Stimulated activated CD4-positive, alpha-beta T cell treated with anti-CD3 and anti-CD28 coated beads, Interleukin-15, amount 100 ng/mL, for 24 hours (primary cell): Measurements from ENCODE around the gene APOBEC3H.

Experiments used
- DNase-seq: peaks from one replicate; pipeline ENCODE4 v3.0.0-alpha.2; 2020

APOBEC3H gene

GRCh38 chr22:39138357-39138997, 41.4 kb downstream of the APOBEC3H start:
- no peak for DNase-seq

GRCh38 chr22:39139933-39140332, 42.9 kb downstream of the APOBEC3H start:
- DNase-seq: no peak

GRCh38 chr22:39142088-39142680, 45.1 kb downstream of the APOBEC3H start:
- no peak for DNase-seq

DNA sequence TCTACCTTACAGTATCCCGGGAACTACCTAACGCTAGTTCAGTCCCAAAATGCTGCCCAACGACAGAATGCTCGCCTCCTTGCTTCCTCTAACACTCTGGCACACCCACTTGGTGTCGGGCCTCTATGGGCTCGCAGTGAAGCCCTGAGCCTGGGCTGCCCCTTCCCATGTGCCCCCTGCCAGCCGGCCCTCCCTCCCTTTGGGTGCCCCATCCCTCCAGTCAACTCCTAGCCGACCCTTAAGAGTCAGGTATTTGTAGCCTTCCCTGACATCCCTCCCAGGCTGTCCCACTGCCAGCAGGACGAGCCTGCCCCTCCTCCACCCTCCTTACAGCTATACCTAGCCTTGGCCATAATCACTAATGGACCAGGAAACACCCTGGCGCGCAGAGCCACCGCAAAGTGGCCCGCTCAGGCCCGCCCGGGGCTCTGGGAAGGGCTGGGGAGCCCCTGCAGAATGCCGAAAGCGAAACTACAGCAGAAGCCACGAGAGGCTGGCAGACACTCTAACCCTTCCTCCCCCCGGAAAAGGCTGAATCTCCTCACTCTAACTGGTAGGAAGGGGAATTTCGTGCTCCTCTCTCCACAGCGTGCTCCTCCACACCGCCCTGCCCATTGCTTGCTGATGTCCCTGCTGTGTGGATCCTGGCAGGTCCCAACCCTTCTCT, 47.2 kb downstream of the APOBEC3H start:
- peak; percentile 61 for DNase-seq

- no peak for DNase-seq
Measured at GRCh38 chr22:39146256-39147101, 49.4 kb downstream of the APOBEC3H start.

DNA sequence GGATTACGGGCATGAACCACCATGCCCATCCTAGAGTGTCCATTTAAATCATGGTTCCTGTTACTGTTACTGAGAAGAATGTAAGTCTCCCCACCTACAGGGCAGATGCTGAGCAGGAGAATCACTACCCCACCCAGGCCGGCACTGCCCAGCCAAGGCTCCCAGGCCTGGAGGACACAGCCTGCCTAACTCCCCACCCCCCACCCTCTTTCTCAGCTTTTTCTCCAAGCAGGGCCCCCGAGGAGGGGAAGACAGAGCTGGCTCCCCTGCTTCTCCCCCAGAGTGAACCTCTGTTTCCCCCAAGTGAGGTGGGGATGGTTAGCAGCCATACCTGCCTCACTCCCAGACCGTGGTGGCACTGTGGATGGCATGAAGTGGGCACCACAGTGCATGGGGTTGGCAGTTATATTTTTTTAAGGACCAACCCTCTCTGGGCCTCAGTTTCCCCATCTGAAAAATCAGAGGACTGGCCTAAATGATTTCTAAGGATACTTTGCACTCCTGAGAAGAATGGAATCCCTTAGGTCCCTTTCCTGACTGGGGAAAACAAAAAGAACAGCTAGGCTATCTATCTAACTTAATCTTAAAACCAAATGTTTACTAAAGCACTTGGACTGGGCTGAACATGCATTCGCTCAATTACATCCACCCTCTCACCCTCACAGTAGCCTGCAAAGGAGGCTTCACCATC, 50.4 kb downstream of the APOBEC3H start:
- no peak for DNase-seq

- no peak for DNase-seq
Measured at GRCh38 chr22:39148026-39148726, 51.1 kb downstream of the APOBEC3H start.

DNA sequence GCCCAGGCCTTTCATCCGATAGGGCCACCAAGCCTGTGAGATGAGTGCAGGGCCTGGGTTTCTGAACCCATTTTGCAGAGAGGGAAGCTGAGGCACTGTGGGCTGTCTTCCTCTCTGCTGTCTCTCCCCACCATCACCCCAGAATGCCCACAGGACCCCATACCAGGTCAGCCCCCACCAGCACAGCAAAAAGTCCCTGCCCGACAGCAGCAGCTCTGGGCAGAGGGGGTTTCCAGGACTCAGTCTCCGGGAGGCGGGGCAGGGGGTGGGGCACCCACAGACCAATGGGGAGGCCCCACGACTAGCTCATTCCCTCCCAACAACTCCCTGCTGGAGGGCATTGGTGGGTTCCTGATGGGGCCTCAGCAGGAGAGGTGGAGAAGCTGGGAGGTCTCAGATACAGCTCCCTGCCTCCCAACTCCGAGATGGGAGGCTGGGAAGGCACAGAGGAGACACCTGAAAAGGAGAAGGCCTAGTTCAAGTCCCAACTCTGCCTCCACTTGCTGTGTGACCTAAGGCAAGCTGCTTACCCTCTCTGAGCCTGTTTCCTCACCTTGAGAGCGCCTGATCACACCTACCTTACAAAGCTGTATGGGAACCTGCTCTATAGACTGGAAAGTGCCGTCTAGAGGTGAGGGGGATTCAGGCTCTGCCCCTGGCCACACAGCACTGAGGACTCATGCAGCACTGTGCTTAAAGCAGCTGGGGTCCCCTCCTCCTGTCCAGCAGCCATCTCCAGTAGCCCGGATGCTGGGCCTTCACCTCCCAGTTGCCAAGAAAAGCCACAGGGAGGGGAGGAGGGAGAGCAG, 51.9 kb downstream of the APOBEC3H start:
- DNase-seq: peak; percentile 73

DNA sequence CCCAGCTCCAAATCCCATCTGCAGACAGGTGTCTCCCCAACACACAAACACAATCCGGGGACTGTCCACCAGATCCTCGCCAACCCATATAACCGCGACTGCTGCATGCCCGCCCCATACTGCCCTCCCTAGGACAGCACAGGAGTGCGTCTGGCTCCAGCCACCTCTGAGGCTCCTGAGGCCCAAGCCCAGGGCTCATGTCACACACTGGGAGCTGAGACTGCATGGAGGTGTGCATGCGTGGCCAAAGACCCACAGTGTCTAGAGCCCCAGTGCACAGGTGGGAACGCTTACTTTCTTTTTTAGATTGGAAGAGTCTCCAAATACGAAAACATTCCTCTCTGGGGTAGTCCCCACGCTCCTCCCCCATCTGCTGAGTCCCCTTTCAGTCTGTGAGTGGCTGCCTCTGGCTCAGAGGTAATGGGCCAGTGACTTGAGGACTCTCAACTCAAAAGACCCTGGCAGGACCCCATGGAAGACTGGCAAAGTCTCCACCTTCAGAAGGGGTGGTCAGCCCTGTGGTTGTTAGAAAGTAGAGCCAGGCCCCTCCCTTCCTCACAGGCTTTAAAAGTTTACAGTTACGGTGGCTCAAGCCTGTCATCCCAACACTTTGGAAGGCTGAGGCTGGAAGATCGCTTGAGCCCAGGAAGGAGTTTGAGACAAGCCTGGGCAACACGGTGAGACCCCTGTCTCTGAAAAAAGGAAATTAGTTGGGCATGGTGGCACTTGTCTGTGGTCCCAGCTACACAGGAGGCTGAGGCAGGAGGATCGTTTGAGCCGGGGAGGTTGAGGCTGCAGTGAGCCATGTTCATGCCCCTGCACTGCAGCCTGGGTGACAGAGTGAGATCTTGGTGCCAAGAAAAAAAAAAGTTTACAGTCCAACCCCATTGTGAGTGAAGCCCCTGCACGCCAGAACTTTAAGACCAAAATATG, 53.1 kb downstream of the APOBEC3H start:
- no peak for DNase-seq

GRCh38 chr22:39150848-39151215, 53.8 kb downstream of the APOBEC3H start:
- no peak for DNase-seq

- DNase-seq: no peak
Measured at GRCh38 chr22:39151329-39151975, 54.4 kb downstream of the APOBEC3H start.

DNA sequence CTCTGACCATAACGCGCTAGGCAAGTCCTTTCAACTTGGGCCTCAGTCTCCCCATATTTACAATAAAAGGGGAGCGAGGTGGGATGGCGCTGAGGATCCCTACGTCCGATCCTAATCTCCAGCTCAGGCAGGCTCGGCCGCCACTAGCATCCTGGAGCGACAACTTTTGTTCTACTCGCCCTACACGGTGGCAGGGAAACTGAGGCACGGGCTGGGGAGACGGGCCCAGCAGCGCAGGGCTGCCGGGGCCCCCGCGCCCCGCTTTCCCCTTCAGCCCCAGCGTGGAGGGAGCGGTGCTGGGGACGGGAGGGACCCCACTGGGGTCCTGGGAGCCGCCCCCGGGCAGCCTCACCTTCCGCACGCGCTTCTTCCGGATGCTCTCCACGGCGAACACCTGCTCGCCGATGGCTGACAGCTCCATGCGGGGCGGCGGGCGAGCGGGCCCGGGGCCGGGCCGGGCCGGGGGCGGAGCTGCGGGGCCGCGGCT, 55.0 kb downstream of the APOBEC3H start:
- DNase-seq: no peak

DNA sequence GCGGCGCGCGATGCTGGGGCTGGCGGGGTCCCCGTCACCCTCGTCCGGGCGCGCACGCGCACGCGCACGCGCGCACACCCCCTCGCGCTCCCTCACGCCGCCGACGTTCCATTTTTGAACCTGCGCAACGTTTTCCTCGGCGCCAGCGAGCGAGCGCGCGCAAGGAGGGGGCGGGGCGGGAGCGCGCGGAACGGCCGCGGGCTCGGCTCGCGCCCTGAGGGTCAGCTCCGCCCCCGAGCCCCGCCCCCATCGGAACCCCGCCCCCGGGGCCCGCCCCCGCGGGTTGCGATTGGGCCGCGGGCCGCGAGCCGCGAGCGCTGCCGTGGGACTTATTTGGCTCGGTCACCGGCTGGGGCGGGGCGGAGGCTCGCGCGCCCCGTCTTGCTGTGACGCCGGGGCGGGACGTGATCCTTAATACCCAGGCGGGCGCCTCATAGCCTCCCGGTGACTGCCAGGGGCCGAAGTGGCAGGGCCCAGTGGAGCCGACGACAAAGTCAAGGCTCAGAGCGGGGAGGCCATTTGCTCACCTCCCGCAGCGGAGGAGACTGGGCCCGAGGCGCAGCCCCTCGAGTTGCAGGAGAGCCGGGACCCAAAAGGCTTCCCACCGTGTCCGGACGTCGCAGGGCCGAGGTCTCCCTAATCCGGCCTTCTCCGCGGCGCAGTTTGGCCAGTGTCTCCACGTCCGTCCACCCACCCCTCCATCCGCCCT, 55.6 kb downstream of the APOBEC3H start, which contains the start of gene CBX7:
Gene CBX7 (minus strand): TSS at position 170 of the 709 bp plus-strand sequence. CDS start 236 bp downstream, outside the sequence.
- peak; percentile 91 for DNase-seq

DNA sequence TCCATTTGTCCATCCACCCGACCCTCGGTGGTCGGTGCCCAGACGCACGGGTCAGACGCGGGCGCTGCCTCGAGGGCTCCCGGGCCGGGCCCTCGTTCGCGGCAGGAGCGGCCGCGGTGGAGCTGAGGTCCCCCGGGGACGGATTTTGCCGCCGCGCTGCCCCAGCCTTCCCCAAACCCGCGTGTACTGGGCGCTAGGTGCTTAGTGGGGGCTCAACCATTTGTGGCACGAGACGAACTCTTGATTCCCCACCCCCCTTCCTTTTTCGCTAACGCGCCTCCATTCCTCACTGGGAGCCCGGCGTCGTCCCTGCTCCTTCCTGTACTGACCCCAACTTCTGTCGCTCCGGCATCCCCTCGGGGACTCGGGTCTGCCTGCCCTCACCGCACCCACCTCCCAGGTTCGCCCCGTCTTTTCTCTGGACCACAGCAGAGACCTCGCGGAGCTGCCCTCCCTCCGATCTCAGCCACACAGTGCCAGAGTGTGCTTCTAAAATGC, 56.2 kb downstream of the APOBEC3H start:
- DNase-seq: no peak
